DOHH2 (cell line): ENCODE data around the gene KLHL42.

Experiments
- H3F3A ChIP-seq: fragments of 200-600 bp; sonication (generic), shearing (Covaris generic); 2 replicates; pipeline ENCODE4 v1.6.0; 2016; ENCODE audit warnings: antibody characterized with exemption, mild to moderate bottlenecking; ENCODE audit not compliant: control insufficient read depth, insufficient read depth
- H3K27ac ChIP-seq: fragments of 200-600 bp; sonication (generic); 2 replicates; pipeline ENCODE4 v1.5.1; 2014; ENCODE audit warnings: low read depth, mild to moderate bottlenecking, low read length, moderate library complexity
- H3K27me3 ChIP-seq: fragments of 200-600 bp; sonication (generic); 2 replicates; pipeline ENCODE4 v1.6.1; 2014; ENCODE audit warnings: mild to moderate bottlenecking, low read length, mixed read lengths; ENCODE audit not compliant: control insufficient read depth
- H3K36me3 ChIP-seq: fragments of 200-600 bp; sonication (generic); 2 replicates; pipeline ENCODE4 v1.6.1; 2014; ENCODE audit warnings: mild to moderate bottlenecking, low read length, moderate library complexity, mixed read lengths; ENCODE audit not compliant: control insufficient read depth
- H3K4me1 ChIP-seq: fragments of 200-600 bp; sonication (generic); 2 replicates; pipeline ENCODE4 v1.6.1; 2014; ENCODE audit warnings: mild to moderate bottlenecking, low read length, mixed read lengths; ENCODE audit not compliant: control insufficient read depth
- H3K4me2 ChIP-seq: fragments of 200-600 bp; sonication (generic); 2 replicates; pipeline ENCODE4 v1.6.0; 2014; ENCODE audit warnings: mild to moderate bottlenecking, low read length, moderate library complexity
- H3K4me3 ChIP-seq: fragments of 200-600 bp; sonication (generic); 2 replicates; pipeline ENCODE4 v1.5.1; 2014; ENCODE audit warnings: mild to moderate bottlenecking, low read length, mixed read lengths
- H3K79me2 ChIP-seq: fragments of 200-600 bp; sonication (generic); 2 replicates; pipeline ENCODE4 v1.6.1; 2014; ENCODE audit warnings: mild to moderate bottlenecking, low read length, mixed read lengths; ENCODE audit not compliant: control insufficient read depth
- H3K9me2 ChIP-seq: fragments of 200-600 bp; sonication (generic); replicated peaks from 2 replicates; pipeline ENCODE4 v1.6.1; 2014; ENCODE audit warnings: mild to moderate bottlenecking, low read length, mixed read lengths; ENCODE audit not compliant: control insufficient read depth
- H3K9me3 ChIP-seq: fragments of 200-600 bp; sonication (generic); 2 replicates; pipeline ENCODE4 v1.6.1; 2014; ENCODE audit warnings: antibody characterized with exemption, low read length, mixed read lengths; ENCODE audit not compliant: control insufficient read depth, insufficient read depth
- H4K20me1 ChIP-seq: fragments of 200-600 bp; sonication (generic); 2 replicates; pipeline ENCODE4 v1.6.0; 2014; ENCODE audit warnings: low read depth, mild to moderate bottlenecking, antibody characterized with exemption, low read length, moderate library complexity; ENCODE audit not compliant: control insufficient read depth, insufficient read depth
- CTCF ChIP-seq: fragments of 200-600 bp; sonication (generic); IDR thresholded peaks from one replicate; pipeline ENCODE4 v1.5.1; 2014; ENCODE audit warnings: antibody characterized with exemption, mild to moderate bottlenecking, low read depth, low read length; ENCODE audit not compliant: poor library complexity, severe bottlenecking
- EZH2phosphoT487 ChIP-seq: fragments of 200-600 bp; sonication (generic); IDR thresholded peaks from 2 replicates; pipeline ENCODE4 v1.6.1; 2017; ENCODE audit warnings: borderline replicate concordance, mild to moderate bottlenecking, antibody characterized with exemption, low read length, moderate library complexity, mixed read lengths

Gene KLHL42

GRCh38 chr12:27808841-27809240, 28.8 kb downstream of the KLHL42 start:
- no peak overlapping the region for H3K4me3 ChIP-seq
- TF ChIP-seq CTCF (no peak), EZH2phosphoT487 (no peak)
- no peaks in the 10 kb centered on the region; the same call in 1 of the 2 replicates for H3K27me3 ChIP-seq
- H3K4me2 ChIP-seq, result no peak overlapping the region
- H3K27ac ChIP-seq, result no peak overlapping the region
- H4K20me1 ChIP-seq, result no peaks in the 10 kb centered on the region
- H3K9me3 ChIP-seq, result no peaks in the 10 kb centered on the region
- H3K4me1 ChIP-seq, result 0 out of 2 replicates have a peak, but pooled peaks cover 3% of the 10 kb centered on the region
- no peaks in the 10 kb centered on the region for H3K36me3 ChIP-seq
- no peaks in the 10 kb centered on the region for H3K9me2 ChIP-seq
- no peaks in the 10 kb centered on the region for H3F3A ChIP-seq
- H3K79me2 ChIP-seq, result no peaks in the 10 kb centered on the region

DNA sequence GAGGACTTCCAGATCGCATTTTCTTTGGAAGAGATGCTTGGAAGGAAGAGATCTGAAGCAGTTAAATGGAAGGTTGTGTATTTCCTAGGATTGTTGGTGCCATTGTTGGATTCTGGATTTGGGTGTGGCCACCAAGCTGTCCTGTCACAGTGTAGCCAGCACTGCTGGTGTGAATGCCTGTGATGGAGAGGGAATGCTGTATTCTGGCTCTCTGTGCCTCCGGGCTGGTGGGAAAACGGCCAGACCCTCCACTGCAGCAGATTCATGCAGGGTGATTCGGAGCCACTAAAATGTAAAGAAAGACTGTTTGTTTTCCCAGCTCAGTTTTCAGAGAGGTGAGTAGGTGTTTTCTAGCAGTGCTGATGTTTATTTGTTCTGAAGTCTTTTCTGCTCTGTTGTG, 30.7 kb downstream of the KLHL42 start:
- Histone ChIP-seq H3K79me2 (no peaks in the 10 kb centered on the region), H3K9me3 (no peaks in the 10 kb centered on the region), H4K20me1 (no peaks in the 10 kb centered on the region), H3K4me3 (no peak overlapping the region), H3K4me1 (peaks cover 4% of the 10 kb centered on the region; the same call in 1 of the 2 replicates), H3K27me3 (no peaks in the 10 kb centered on the region; the same call in 1 of the 2 replicates), H3F3A (no peaks in the 10 kb centered on the region), H3K27ac (no peak overlapping the region), H3K36me3 (no peaks in the 10 kb centered on the region), H3K4me2 (no peak overlapping the region), H3K9me2 (no peaks in the 10 kb centered on the region)
- TF ChIP-seq CTCF (no peak), EZH2phosphoT487 (no peak)

GRCh38 chr12:27812502-27812901, 32.5 kb downstream of the KLHL42 start:
- Histone ChIP-seq H3F3A (no peaks in the 10 kb centered on the region), H3K4me1 (peaks cover 4% of the 10 kb centered on the region; the same call in 1 of the 2 replicates), H3K27me3 (no peaks in the 10 kb centered on the region; the same call in 1 of the 2 replicates), H3K4me3 (no peak overlapping the region), H4K20me1 (no peaks in the 10 kb centered on the region), H3K9me2 (no peaks in the 10 kb centered on the region), H3K9me3 (no peaks in the 10 kb centered on the region), H3K27ac (no peak overlapping the region), H3K36me3 (no peaks in the 10 kb centered on the region), H3K79me2 (no peaks in the 10 kb centered on the region), H3K4me2 (no peak overlapping the region)
- TF ChIP-seq EZH2phosphoT487, result no peak
- TF ChIP-seq CTCF, result no peak
